Transverse colon (tissue), 4 donors: Measurements from ENCODE around the gene NUDT22. TPM values are rescaled to one million over a fixed set of nuclear protein-coding genes. Genes with fewer than 3 reads are reported as not detected.
A peak's percentile ranks its signal among the peaks of the same experiment; 100 is the strongest.

Experiments
- DNase-seq: peaks from one replicate; pipeline ENCODE4 v3.0.0-alpha.2; 2019
- H3K27ac ChIP-seq, 4 donors: fragments of 200-600 bp; sonication (generic); 2 replicates each; pipeline ENCODE4 v1.5.1; 2016 to 2018; ENCODE audit warnings: inconsistent platforms in 4 of 4
- H3K27me3 ChIP-seq: fragments of 200-600 bp; sonication (generic); 2 replicates; pipeline ENCODE4 v1.5.1; 2017; ENCODE audit warnings: inconsistent platforms
- H3K36me3 ChIP-seq, 4 donors: fragments of 200-600 bp; sonication (generic); 2 replicates each; pipeline ENCODE4 v1.5.1; 2017 to 2019; ENCODE audit warnings: inconsistent platforms in 4 of 4
- H3K4me1 ChIP-seq, 4 donors: fragments of 200-600 bp; sonication (generic); 2 replicates each; pipeline ENCODE4 v1.5.1; 2017 to 2020; ENCODE audit warnings: inconsistent platforms in 4 of 4
- H3K4me3 ChIP-seq, 4 donors: fragments of 200-600 bp; sonication (generic); 1 replicate in 1 of 4; 2 replicates in 3 of 4; pipeline versions ENCODE4 v1.5.1 to v1.6.1; 2017 to 2019; ENCODE audit warnings: inconsistent platforms in 4 of 4
- H3K9me3 ChIP-seq, 2 donors: fragments of 200-600 bp; sonication (generic); 2 replicates each; pipeline ENCODE4 v1.5.1; 2017 to 2019; ENCODE audit warnings: inconsistent platforms in 2 of 2
- EP300 ChIP-seq: sonication (generic); formaldehyde crosslinking; IDR thresholded peaks from one replicate; pipeline ENCODE4 v1.6.1; 2017; ENCODE audit warnings: antibody characterized with exemption, low read depth
- POLR2A ChIP-seq: fragments of 450-650 bp; IDR thresholded peaks from one replicate; pipeline ENCODE4 v1.6.1; 2016; ENCODE audit warnings: antibody characterized with exemption, mild to moderate bottlenecking, moderate library complexity
- POLR2AphosphoS5 ChIP-seq, 3 donors: sonication (generic); formaldehyde crosslinking; IDR thresholded peaks; one replicate each; pipeline ENCODE4 v1.6.1; 2016; ENCODE audit warnings: antibody characterized with exemption in 3 of 3
- WGBS, 2 donors: methylation state at CpG; one replicate each; pipeline ENCODE4 v1.1.5; 2018; ENCODE audit warnings: low coverage in 1 of 2; 5-methylcytosine and 5-hydroxymethylcytosine counted together
- in situ Hi-C, 4 donors: fragments of 200-750 bp; cut with MboI; loops; one replicate each; pipeline versions ENCODE4 v1.15.0 to v1.15.1; 2017; ENCODE audit warnings: low sequenced_read_pairs in 3 of 4, low pct_ligation_motif_present in 1 of 4, low pct_unique_long_range_greater_than_20kb in 1 of 4
- intact Hi-C: fragments of 100-400 bp; cut with DNase I; formaldehyde crosslinking; loops from one replicate; pipeline ENCODE4 v1.15.1; 2023; ENCODE audit warnings: low total_unique reads
- total RNA-seq, 4 donors: library from RNA; depleted of rRNA; stranded (reverse); fragments of >200 nt; gene quantifications; one replicate each; pipeline ENCODE4 v1.1.0, GENCODE V29; 2016
- TF ChIP-seq, protein P1 (sequence below), 5 experiments: fragments of 200-600 bp in 3 of 5; fragments of 450-650 bp in 2 of 5; sonication (generic) in 3 of 5; IDR thresholded peaks; 1 replicate in 2 of 5; 2 replicates in 3 of 5; pipeline ENCODE4 v1.5.1; 2016 to 2017; ENCODE audit warnings: antibody characterized with exemption in 5 of 5, inconsistent platforms in 3 of 5, mild to moderate bottlenecking in 2 of 5, moderate library complexity in 1 of 5

Gene NUDT22
- total RNA-seq, 4 donors from 2014 or later: 84.0 to 215 (median 127) TPM

DNA sequence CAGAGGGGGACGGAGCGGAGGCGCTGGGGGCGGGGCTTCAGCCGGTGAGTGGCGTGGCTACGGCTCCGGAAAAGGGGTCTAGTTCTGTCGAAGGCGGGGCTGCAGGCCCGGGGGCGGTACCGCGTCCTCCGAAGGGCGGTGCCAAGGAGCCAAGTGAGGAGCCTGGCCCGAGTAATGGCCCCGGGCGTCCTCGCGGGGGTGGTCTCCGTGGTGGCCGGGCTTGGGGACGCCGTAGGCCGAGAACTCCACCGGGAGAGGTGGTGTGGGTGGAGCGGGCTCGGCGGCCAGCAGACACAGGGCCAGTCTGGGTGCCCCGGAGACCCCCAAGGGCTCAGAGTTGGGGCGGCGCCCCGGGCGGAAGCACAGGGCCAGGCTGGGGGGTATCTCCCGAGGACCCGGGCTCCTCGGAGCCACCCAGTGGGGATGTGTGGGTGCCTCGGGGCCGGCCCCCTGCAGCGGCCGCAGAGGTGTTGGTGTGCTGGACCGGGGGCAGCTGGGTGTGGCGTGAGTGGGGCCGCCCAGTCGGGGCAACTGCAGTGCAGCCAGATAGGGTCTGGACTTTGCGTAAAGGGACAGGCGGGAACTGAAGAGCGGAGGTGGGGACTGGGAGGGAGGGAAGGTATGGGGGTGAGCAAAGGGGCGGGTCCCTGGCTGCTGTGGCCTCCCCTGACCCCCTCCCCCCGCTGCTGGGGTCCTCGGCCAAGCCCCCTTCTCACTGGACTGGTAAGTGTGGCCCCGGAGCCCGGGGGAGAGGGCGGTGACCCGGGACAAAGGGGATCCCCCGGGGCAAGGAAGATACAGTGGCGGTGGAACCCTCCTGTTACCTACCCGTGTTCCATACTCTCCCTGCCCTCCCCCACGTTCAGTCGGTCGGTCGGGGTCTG, 15.7 kb downstream of the NUDT22 start:
- in situ Hi-C loops (no loop called here), intact Hi-C loops (no loop called here)
- DNase-seq: peak; percentile 72
- Histone ChIP-seq H3K4me1 (peaks cover 33 to 72% (median 59%) of the 10 kb centered on the region in 4 donors), H3K4me3 (peak overlapping the region; percentile 65 to 96 (median 82)), H3K36me3 (no peaks in the 10 kb centered on the region), H3K27me3 (no peaks in the 10 kb centered on the region), H3K9me3 (no peaks in the 10 kb centered on the region), H3K27ac (peak overlapping the region; percentile 96 to 100 (median 98))
- TF ChIP-seq POLR2A (peak; percentile 89), POLR2AphosphoS5 (IDR thresholded peaks at IDR 0.05) (peak; percentile 93 to 96 (median 94)), EP300 (no peak)
- TF ChIP-seq, protein P1, sequence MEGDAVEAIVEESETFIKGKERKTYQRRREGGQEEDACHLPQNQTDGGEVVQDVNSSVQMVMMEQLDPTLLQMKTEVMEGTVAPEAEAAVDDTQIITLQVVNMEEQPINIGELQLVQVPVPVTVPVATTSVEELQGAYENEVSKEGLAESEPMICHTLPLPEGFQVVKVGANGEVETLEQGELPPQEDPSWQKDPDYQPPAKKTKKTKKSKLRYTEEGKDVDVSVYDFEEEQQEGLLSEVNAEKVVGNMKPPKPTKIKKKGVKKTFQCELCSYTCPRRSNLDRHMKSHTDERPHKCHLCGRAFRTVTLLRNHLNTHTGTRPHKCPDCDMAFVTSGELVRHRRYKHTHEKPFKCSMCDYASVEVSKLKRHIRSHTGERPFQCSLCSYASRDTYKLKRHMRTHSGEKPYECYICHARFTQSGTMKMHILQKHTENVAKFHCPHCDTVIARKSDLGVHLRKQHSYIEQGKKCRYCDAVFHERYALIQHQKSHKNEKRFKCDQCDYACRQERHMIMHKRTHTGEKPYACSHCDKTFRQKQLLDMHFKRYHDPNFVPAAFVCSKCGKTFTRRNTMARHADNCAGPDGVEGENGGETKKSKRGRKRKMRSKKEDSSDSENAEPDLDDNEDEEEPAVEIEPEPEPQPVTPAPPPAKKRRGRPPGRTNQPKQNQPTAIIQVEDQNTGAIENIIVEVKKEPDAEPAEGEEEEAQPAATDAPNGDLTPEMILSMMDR (IDR thresholded peaks at IDR 0.05): peak in 2 of 5 experiments; percentile 3 to 24
- WGBS, 2 donors: 0% methylated on average over 61 of the region's 63 CpGs; no CpG with 5 or more reads in 1 of the 2 donors

DNA sequence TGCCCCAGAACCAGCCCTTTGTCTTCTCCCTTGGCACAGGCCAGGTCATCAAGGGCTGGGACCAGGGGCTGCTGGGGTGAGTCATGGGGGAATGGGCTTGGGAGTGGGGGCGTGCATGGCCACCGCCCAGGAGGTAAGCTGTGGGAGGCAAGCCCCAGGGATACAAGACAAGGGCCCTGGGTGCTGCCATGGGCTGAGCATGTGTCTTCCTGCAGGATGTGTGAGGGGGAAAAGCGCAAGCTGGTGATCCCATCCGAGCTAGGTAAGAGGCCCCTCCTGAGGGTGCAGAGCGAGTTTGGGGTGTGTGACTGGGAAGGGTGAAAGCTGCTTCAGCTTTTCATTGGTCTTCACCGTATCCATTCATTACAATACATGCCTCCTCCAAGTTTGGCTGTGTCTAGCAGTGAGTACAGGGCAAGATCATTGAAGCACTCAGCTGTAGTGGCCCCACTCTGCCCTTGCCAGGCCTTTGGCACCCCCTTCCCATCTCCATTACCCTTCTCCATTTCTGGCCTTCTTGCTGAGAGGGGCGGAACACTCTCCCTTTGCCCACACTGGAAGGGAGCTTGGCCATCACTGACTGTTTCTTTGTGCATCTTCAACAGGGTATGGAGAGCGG, 17.3 kb downstream of the NUDT22 start:
- no peak for TF ChIP-seq POLR2A
- WGBS, 2 donors: 74% methylated on average over 8 of the region's 8 CpGs; no CpG with 5 or more reads in 1 of the 2 donors
- no peak for DNase-seq
- Histone ChIP-seq H3K4me3 (peak overlapping the region in 1 of 4 donors; percentile 83), H3K27me3 (no peaks in the 10 kb centered on the region), H3K4me1 (peaks cover 27 to 62% (median 50%) of the 10 kb centered on the region in 4 donors), H3K27ac (peak overlapping the region; percentile 96 to 100 (median 98)), H3K36me3 (no peaks in the 10 kb centered on the region), H3K9me3 (no peaks in the 10 kb centered on the region)
- intact Hi-C loops (no loop called here), in situ Hi-C loops (no loop called here)

DNA sequence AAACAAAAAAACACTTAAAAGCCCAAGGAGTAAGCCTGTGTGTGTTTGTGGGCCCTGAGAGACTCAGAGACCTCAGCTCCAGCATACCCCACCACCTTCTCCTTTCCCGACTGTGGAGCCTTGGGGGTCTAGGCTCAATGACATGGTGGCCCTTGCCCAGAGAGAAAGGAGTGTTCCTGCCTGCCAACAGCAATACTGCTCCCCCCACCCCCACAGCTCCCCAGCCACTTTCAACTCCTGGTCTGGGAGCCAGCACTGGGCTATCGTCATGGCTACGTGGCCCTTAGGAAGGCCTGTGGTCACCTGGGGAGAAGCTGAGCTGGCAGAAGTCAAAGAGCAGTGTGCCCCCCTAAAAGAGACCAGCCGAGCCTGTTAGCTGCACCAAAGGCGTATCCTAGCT, 18.0 kb downstream of the NUDT22 start:
- in situ Hi-C loops: no loop called here
- DNase-seq: no peak
- intact Hi-C loops: no loop called here
- no peaks in the 10 kb centered on the region for H3K27me3 ChIP-seq
- 46% methylated on average over 5 of the region's 5 CpGs; no CpG with 5 or more reads in 1 of the 2 donors for WGBS, 2 donors
- no peaks in the 10 kb centered on the region for H3K36me3 ChIP-seq
- H3K4me1 ChIP-seq: peaks cover 26 to 55% (median 45%) of the 10 kb centered on the region in 4 donors
- H3K27ac ChIP-seq: peak overlapping the region in 3 of 4 donors; percentile 96 to 99 (median 98)
- no peaks in the 10 kb centered on the region for H3K9me3 ChIP-seq
- H3K4me3 ChIP-seq: no peak overlapping the region
- TF ChIP-seq, protein P1 (IDR thresholded peaks at IDR 0.05): no peak
- TF ChIP-seq EP300 (no peak), POLR2AphosphoS5 (IDR thresholded peaks at IDR 0.05) (no peak), POLR2A (no peak)

DNA sequence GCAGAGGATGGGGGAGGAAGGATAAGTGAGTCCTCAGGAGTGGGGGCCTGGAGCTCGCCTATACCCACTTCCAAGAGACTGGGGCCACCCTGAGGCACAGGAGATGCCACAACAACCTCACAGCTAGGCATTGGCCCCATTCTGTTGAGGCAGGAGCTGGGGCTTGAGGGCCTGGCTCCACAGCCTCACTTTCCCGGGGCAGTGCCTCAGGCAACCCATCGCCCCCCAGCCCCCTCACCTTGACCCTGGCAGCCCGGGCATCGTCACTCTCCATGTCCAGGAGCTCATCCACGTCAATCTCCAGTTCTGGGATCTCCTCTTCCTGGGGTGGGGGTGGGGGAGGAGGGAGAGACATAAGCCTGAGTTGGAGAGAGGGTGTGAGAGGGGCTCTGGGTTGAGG, 18.9 kb downstream of the NUDT22 start:
- Histone ChIP-seq H3K27me3 (no peaks in the 10 kb centered on the region), H3K9me3 (no peaks in the 10 kb centered on the region), H3K27ac (peak overlapping the region; percentile 90 to 99 (median 94)), H3K4me1 (peaks cover 24 to 46% (median 39%) of the 10 kb centered on the region in 4 donors), H3K4me3 (peak overlapping the region in 2 of 4 donors; percentile 66 to 74), H3K36me3 (no peaks in the 10 kb centered on the region)
- intact Hi-C loops: no loop called here
- peak; percentile 19 for DNase-seq
- 39% methylated on average over 6 of the region's 6 CpGs; no CpG with 5 or more reads in 1 of the 2 donors for WGBS, 2 donors
- TF ChIP-seq POLR2A: no peak
- TF ChIP-seq EP300: no peak
- TF ChIP-seq POLR2AphosphoS5 (IDR thresholded peaks at IDR 0.05): no peak
- TF ChIP-seq, protein P1 (IDR thresholded peaks at IDR 0.05): no peak
- in situ Hi-C loops: no loop called here
